Fibroblast of skin of scalp (primary cell): ENCODE measurements around the gene C1orf141.
A peak's percentile ranks its signal among the peaks of the same experiment; 100 is the strongest.
"Not testable (repeated sequence)": the region's sequence is repeated elsewhere in the genome, so short reads cannot be mapped to it uniquely, and the experiment has no call there.

ENCODE experiments used
- DNase-seq: peaks from one replicate; pipeline ENCODE4 v3.0.0-alpha.2; 2013

C1orf141 gene

GRCh38 chr1:67142931-67143330 is 8.2 kb upstream of the C1orf141 start:
- no peak for DNase-seq

DNA sequence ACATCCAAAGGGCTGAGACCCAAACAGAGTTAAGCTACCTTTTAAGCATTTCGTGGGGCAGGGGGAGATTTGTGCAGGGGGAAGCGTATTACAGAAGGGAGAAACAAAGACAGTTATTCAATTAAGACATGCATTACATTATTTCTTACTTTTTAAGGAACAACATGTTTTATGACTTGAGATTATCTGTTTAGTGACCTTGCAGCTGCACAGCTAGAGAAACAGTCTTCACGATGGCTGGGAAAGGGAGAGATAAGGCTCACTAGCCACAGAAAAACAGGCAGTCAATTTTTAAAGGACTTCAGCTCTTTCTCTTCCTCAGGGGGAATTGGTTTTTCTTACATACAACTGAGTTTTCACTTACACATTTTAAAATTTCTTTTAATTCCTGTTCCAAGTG is 7.1 kb upstream of the C1orf141 start:
- not testable (repeated sequence) for DNase-seq

- no peak for DNase-seq
Measured at GRCh38 chr1:67140460-67140859, 5.7 kb upstream of the C1orf141 start.

- DNase-seq = no peak
Measured at GRCh38 chr1:67138813-67139499, 4.2 kb upstream of the C1orf141 start.

DNA sequence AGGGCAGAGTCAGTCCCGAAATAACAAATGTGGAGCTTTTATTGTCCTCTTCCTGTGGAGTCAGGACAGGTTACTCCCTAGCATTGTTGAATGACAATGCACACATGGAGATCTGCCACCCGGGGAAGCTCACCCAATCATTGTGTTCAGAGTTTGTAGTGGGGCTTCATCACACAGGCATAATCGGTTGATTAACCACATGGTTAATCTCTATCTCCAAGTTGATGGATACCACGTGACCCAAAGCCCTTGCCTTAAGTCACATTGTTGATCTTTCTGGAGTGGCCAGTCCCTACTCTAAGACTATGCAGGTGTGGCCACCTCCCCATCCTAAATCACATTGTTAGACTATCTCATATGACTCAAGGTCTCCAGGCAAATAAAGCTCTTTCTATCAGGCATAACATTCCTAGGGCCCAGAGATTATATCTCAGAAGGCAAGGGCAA is 2.6 kb upstream of the C1orf141 start:
- no peak for DNase-seq

DNA sequence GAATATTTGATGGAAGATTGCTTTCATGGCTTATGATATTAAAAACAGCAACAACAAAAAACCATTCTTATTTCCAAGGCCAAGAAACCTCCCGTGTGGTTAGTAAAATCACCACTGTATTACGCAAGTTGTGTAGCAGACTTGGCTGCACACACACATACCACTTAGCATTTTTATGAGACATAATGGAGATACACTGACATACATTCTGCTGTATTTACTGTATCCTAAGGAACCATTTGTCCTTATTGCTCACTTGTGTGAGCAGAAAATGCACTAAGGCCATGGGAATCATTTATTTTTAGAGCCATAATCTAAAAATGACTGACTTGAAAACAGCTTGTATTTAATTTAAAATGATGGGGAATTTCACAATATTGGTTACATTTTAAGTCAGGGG is 584 bp upstream of the C1orf141 start:
- peak; percentile 75 for DNase-seq

DNA sequence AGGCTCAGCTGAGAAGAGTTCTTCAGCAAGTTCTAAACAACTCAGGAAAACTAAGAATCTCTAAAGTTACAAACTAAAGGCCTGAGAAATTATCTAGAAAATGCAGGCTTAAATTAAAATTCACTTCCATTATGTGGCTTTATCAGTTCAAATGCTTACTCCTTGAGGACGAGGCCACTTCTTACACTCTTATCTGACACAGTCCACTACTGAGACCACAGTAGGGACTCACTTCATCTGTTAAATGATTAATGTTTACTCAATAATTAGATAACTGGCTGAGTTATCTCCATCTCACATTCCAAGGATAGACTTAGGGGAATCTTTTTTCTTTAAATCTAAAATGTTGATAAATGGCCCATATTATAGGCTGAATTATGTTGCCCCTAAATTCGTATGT is 1.6 kb downstream of the C1orf141 start:
- no peak for DNase-seq

- DNase-seq = no peak
Measured at GRCh38 chr1:67130673-67131072, 4.1 kb downstream of the C1orf141 start.

DNA sequence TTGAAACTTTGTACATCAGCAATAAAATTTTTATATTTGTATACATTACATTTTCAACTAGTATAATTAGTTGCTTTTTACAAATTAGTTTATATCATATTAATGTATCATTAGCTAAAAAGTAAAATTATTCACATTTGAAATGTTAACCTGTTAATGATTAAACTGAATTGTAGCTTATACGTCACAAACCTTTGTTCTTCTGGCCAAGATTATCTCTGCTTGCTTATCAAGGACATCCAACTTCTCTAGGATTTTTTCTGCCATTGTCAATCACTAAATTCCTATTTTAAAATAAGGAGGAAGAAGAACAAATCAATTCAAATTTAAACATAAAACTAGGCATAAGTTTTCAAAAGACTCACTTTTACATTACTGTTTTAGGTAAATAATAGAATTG is 7.8 kb downstream of the C1orf141 start:
- DNase-seq = no peak

DNA sequence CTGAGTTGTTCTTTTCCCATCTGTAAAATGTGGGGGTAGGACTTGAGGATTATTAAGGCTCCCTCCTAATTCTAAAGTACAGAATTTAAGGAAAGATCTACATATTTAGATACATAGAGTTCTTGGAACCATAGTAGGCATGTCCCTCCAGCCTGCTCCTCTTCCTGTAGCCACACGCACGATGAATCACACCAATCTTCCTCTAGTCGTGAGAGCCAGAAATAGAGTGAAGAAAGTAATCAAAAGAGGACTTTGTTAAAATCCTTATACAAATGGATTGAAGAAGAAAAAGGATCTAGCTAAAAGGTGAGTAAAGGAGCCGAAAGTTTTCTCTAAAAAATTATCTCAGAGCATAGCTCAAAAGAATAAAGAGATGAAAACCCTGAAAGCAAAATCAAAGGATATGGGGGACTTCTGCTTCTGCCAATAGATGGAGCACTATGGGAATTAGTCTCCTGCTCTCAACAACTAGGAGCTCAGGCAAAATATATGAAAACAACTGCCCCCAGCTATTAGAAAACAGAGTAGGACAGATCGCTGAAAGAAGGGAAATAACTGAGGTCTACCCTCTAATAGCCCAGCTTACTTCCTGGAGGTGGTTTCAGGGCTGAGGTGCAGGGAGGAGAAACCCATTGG is 8.5 kb downstream of the C1orf141 start:
- no peak for DNase-seq

GRCh38 chr1:67124455-67124854 is 10.3 kb downstream of the C1orf141 start:
- DNase-seq = no peak

- no peak for DNase-seq
Measured at GRCh38 chr1:67120855-67121619, 13.7 kb downstream of the C1orf141 start.

DNA sequence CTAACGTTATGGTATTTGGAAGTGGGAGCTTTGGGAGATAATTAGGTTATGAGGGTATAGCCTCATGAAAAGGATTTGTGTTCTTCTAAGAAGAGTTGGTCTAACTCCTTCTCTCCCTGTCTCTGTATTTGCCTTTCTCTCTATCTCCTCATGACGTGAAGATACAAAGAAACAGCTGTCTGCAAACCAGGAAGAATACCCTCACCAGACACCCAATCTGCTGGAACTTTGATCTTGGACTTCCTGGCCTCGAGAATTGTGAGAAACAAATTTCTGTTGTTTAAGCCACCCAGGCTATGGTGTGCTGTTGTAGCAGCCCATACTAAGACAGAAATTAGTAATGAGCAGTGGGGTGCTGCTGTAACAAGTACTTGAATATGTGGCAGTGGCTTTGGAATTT is 16.1 kb downstream of the C1orf141 start:
- DNase-seq = no peak

- DNase-seq = no peak
Measured at GRCh38 chr1:67118191-67118590, 16.6 kb downstream of the C1orf141 start.

DNA sequence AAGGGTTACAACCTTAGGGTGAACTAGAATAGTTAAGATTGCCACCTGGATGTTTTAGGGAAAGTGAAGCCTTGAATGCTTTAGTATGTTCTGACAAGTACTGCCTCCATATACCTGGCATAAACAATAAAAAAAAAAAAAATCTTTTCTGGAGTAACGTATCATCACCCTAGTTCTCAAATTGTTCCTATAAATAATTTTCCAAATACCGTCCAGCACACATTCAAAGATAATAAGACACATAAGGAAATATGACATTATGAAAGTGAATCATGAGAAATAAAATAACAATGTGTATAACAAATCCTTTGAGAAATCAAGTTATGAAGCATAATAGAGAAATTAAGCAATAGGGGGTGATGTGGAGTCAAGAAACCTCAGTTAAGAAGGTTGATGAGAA is 20.6 kb downstream of the C1orf141 start:
- no peak for DNase-seq

DNA sequence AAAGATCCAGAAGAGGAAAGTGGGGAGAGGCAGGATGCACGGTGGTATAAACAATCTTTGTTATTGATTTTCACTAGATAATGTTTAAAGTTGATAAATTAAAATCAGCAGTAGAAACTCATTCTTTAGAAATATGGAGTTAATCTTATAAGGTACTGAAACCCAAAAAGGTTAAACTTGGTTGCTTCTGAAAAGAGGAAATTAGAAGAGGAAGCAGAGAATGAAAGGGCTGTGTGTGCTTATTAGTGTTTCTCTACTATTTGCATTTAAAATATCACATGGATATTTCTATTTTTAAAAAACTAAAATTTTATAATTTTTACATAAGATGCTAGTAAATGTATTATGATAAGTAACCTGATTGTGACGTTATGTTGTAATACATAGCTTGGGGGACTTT is 24.4 kb downstream of the C1orf141 start:
- DNase-seq = no peak

DNA sequence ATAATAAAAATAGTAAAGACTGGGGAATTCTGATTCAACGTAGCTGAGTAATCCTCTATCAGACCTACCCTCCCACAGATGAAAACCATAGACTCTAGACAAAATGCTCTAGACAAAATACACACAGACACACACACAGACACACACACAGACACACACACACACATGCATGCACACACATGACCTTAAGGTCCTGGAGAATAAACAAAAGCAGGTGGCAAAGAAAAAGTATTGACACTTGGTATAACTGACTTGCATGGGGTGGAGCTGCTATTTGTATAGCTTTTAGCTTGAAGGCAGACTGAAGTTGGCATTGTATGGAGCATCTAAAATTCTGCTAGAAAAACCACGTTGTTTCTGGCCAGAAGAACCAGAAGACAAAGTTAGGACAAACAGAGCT is 29.3 kb downstream of the C1orf141 start:
- DNase-seq = no peak

DNA sequence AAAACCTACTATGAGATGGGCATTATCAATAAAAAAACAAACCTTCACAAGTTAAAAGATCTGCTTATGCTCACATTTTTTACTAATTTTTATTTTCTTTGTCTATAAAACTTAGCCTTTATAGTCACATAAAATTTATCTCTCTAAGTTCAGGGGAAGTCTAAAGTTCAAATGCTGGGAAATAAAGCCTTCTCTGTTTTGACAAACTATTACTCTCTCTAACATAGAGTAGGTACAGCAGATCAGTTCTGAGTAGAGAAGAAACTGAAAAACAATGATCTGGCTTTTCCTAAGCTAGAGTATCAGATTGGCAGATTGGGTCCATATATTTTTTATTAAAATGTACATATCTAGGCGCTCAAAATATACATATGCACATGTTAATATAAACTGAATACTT is 31.2 kb downstream of the C1orf141 start:
- DNase-seq = no peak

GRCh38 chr1:67100833-67101232 is 33.9 kb downstream of the C1orf141 start:
- no peak for DNase-seq

DNA sequence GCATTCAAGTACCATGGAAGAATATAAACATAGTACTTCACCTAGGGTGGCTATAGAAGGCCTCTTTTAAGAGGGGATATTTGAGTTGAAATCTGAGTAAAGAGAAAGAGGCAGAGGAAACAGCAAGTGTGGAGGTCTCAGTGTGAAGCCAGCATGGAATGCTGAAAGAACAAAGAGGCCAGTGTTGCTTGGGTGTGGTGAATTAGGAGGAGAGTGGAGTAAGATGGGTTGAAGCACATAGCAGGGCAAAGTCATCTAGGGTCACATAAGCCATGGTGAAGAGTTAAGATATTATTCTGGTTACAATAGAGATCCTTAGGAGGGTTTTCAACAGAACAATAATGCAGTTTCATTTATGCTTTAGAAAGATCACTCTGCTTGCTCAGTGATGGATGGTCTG is 37.5 kb downstream of the C1orf141 start:
- no peak for DNase-seq

DNA sequence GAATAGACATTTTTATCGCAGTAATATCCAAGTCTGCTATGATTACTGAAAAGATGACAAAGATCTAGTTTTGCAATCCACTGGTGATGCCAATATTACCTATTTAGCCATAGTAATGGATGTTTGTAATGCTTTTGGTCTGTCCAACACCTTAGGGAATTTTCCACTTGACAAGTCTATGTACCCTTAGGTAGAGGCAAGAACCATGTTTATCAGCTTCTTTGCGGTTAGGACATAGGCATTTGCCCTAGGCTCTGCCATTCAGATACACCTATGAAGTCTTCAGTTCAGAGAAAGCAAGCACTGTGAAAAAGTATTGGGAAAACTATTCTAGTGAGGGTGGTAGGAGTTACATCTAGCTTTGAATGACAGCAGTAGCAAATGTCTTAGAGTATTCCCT is 40.6 kb downstream of the C1orf141 start:
- no peak for DNase-seq

- DNase-seq = no peak
Measured at GRCh38 chr1:67089685-67090208, 45.0 kb downstream of the C1orf141 start.

DNA sequence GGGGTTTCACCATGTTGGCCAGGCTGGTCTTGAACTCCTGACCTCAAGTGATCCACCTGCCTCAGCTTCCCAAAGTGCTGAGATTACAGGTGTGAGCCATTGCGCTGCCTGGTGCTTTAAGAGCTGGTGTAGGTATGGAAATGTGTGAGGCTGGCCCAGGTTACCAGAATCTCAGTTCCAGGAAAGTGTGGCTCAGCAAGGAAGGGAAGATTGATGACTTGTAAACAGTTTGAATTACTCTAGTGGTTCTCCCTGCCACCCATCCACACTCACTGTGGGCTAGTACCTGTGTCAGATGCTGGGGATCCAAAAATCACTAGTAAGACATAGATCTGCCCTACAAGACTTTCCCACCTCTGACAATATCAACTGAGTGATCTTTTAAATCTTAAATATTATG is 46.3 kb downstream of the C1orf141 start:
- DNase-seq = no peak

- no peak for DNase-seq
Measured at GRCh38 chr1:67085326-67085725, 49.4 kb downstream of the C1orf141 start.
